ENCODE measurements around the gene BCL2L15.

GRCh38 chr1:113937146-113937545 is 49.8 kb upstream of the BCL2L15 start:
- TF ChIP-seq SMC3 (IDR thresholded peaks at IDR 0.05; ENCODE audit: borderline replicate concordance, low read length) (no peak), KDM1A (IDR thresholded peaks at IDR 0.05; ENCODE audit: borderline replicate concordance) (no peak), POU2F2 (IDR thresholded peaks at IDR 0.05; ENCODE audit: borderline replicate concordance, low read depth, low read length) (no peak), JUNB (IDR thresholded peaks at IDR 0.05) (no peak), POLR2A (IDR thresholded peaks at IDR 0.05; ENCODE audit: low read depth, low read length) (no peak), FOXK2 (IDR thresholded peaks at IDR 0.05) (no peak), CHD2 (IDR thresholded peaks at IDR 0.05; ENCODE audit: borderline replicate concordance, low read depth, low read length) (no peak), ZSCAN29 (IDR thresholded peaks at IDR 0.05) (no peak), TAF1 (IDR thresholded peaks at IDR 0.05; ENCODE audit: borderline replicate concordance, low read depth, low read length) (no peak), CTCF (IDR thresholded peaks at IDR 0.05 in 2 of 3, conservative IDR thresholded peaks at IDR 0.05 in 1 of 3; ENCODE audit: control insufficient read depth in 2 of 3, extremely low read depth in 1 of 3, insufficient read depth in 1 of 3, low read depth in 3 of 3, low read length in 3 of 3) (no peak), BCL3 (IDR thresholded peaks at IDR 0.05; ENCODE audit: borderline replicate concordance, insufficient read depth, low read depth, low read length, poor library complexity, severe bottlenecking) (no peak)

All from GM12878 (cell line).